GM13977 (cell line): ENCODE results near the gene CELF5.

Source experiments
- DNase-seq: peaks from one replicate; pipeline ENCODE4 v3.0.0; 2012; ENCODE audit warnings: low spot score
- in situ Hi-C: fragments of 300-500 bp; cut with MboI; formaldehyde crosslinking; loops from one replicate; pipeline ENCODE4 v1.12.0; 2022; ENCODE audit warnings: low sequenced_read_pairs, low pct_unique_long_range_greater_than_20kb, mixed read lengths, inconsistent platforms; ENCODE audit not compliant: unreplicated experiment
- TF ChIP-seq, protein P1 (sequence below): IDR thresholded peaks from 2 replicates; pipeline ENCODE4 v1.5.1; 2012; ENCODE audit warnings: mild to moderate bottlenecking, control low read depth; ENCODE audit not compliant: insufficient read depth; ENCODE audit errors: extremely low read depth, missing control alignments

Gene CELF5

DNA sequence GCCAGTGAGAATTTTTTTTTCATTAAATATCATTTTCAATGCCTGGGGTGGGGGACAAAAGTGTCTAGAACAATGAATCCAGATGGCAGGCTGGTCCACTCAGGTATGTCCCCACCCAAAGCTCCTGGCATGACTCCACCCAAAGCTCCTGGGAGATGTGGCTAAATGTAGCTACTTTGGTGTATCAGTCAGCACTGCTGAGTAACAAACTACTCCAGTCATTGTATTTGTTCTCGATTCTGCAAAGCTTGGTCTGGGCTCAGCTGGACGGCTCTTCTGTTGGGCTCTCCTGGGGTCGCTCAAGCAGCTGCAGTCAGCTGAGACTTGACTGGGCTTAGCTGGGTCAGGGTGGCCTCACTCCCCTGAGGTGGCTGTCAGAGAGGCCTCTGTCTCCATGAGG, 48.5 kb downstream of the CELF5 start:
- TF ChIP-seq, protein P1, sequence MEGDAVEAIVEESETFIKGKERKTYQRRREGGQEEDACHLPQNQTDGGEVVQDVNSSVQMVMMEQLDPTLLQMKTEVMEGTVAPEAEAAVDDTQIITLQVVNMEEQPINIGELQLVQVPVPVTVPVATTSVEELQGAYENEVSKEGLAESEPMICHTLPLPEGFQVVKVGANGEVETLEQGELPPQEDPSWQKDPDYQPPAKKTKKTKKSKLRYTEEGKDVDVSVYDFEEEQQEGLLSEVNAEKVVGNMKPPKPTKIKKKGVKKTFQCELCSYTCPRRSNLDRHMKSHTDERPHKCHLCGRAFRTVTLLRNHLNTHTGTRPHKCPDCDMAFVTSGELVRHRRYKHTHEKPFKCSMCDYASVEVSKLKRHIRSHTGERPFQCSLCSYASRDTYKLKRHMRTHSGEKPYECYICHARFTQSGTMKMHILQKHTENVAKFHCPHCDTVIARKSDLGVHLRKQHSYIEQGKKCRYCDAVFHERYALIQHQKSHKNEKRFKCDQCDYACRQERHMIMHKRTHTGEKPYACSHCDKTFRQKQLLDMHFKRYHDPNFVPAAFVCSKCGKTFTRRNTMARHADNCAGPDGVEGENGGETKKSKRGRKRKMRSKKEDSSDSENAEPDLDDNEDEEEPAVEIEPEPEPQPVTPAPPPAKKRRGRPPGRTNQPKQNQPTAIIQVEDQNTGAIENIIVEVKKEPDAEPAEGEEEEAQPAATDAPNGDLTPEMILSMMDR: no peak
- in situ Hi-C loops: no loop called here
- no peak for DNase-seq

DNA sequence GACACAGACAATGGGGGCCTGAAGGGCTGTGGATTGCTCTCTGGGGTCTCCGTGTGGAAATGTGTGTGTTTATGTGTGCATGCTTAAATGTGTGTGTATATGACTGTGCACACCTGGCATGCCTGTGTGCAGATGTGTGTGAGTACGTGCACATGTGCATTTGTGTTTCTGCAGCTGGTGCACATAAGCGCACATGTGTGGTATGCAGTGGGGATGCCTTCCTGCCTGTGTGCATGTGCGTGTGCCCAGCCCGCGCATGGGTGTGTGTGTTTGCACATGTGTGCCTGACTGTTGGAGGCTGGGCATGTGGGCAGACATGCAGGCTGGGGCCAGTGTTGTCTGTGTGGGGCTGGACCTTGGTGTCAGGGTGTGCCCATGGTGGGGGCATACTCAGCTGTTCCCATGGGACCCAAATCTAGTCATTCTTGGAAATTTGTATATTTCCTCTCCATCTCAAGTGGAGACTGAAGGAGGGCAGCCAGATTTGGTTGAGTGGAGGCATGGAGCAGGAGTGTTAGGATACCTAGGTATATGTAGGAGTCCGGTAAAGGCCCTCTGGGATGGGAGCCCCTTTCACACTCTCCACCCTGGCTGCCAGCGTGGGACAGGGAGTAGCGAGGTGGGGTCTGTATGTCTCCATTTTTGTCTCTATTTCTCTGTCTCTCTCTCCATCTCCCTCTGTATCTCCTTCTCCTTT, 49.9 kb downstream of the CELF5 start:
- in situ Hi-C loops: no loop called here

DNA sequence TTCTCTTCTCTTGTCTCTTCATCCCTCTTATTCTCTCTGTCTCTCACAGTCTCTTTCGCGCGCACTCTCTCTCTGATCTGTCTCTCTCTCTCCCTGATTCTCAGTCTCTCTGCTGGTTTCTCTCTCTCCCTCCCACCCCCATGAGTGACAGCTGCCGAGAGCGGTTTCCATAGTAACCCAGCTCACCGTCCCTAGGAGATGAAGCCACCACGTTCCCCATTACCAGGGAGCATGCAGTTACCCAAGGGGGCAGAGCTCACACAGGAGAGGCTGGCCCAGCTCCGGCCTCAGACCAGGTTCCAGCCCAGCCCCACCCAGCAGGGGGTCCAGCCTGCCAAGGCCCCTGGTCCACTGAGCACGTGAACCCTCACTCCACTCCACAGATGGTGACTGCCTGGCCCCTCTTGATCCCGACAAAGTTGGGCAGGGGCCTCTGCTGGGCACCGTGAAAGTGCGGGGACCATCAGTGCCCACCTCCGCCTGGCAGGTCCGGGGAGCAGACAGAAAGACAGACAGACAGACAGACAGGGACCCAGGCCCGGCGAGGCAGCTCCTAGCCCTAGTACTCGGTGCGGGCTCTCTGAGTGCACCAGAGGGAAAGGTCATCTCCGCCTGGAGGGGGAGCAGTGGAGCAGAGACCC, 50.6 kb downstream of the CELF5 start:
- TF ChIP-seq, protein P1: peak; percentile 65
- in situ Hi-C loops: no loop called here
- peak; percentile 81 for DNase-seq

More for the DNA sequence above, 49.9 kb downstream of the CELF5 start:
- DNase-seq: no peak
- TF ChIP-seq, protein P1: no peak

DNA sequence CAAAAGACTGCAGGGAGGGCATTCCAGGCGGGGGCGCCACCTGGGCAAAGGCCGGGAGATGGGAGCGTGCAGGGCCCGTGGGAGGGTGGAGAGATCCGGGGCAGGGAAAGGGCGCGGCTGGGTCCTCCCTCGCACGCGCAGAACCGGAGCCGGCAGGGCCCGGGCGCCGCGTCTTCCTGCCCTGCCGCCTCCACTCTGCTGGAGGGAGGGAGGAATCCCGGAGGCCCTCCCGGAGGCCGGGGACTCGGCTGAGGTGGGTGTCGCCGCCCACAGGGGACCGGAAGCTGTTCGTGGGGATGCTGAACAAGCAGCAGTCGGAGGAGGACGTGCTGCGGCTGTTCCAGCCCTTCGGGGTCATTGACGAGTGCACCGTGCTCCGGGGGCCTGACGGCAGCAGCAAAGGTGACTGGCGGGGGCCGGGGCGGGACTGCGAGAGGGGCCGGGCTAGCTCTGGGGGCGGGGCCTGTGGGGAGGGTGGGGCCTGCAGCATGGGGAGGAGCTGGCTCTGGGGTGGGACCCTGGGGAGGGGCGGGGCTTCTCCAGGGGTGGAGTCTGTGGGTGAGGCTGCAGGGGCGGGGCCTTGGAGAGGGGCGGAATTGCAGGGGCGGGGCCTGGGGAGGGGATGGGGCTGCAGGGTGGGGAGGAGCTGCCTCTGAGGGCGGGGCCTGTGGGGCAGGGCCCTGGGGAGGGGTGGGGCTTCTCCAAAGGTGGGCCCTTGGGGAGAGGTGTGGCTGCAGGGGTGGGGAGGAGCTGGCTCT, 51.3 kb downstream of the CELF5 start:
- TF ChIP-seq, protein P1: no peak
- in situ Hi-C loops: no loop called here
- peak; percentile 99 for DNase-seq

DNA sequence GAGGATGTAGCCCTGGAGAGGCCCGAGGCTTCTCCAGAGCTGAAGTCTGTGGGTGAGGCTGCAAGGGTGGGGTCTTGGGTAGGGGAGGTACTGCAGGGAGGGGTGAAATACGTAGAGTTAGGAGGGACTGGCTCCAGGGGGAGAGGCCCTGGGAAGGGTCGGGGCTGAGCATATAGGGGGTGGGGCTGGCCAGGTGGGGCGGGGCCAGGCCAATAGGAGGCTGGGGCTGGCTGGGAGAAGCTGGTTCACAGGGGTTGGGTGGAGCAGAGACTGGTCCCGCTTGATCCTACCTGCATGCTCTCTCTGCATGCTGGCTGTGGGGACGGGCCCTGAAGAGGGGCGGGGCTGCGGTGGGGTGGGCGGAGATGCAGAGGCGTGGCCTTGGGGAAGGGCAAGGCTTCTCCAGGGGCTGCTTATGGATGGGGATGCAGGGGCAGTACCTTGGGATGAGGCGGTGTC, 51.9 kb downstream of the CELF5 start:
- in situ Hi-C loops: no loop called here
- peak; percentile 70 for DNase-seq
- TF ChIP-seq, protein P1: no peak

DNA sequence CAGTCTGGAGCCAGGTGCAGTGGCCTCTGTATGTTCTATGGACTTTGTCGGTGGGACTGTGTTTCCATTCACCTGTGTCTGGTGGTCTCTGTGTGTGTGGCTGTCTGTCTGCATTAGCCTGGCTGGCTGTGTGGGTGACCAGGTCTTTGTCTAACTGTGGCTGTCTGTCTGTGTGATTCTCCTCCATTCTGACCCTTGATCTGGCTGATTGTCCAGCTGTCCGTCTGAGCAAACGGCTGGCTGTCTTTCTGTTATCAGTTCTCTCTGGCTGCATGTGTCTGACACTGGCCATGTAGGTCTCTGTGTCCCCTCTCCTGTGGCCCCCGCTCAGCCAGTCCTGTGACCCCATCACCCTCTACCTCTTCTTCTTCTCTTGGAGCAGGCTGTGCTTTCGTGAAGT, 53.2 kb downstream of the CELF5 start:
- DNase-seq: no peak
- TF ChIP-seq, protein P1: no peak
- in situ Hi-C loops: no loop called here
